H1 (cell line): Measurements from ENCODE around the gene COG7. TPM values are rescaled to one million over a fixed set of nuclear protein-coding genes. Genes with fewer than 3 reads are reported as not detected.

Experiments
- CTCF ChIA-PET: fragments of 300-600 bp; sonication (Branson Sonifier 250); formaldehyde crosslinking; loops from one replicate; lab custom pipeline; 2021; ENCODE audit not compliant: partially characterized antibody; lab: Charles Lee
- POLR2A ChIA-PET: fragments of 300-600 bp; sonication (Branson Sonifier 250); formaldehyde crosslinking; loops from one replicate; lab custom pipeline; 2021; ENCODE audit warnings: inconsistent platforms; ENCODE audit not compliant: partially characterized antibody; lab: Charles Lee
- DNase-seq, 2 experiments: peaks; one replicate each; pipeline versions ENCODE4 v3.0.0 to v3.0.0-alpha.2; 2010 to 2022; ENCODE audit warnings: low spot score in 2 of 2, low read depth in 1 of 2, mixed read lengths in 1 of 2
- FAIRE-seq: peaks from 2 replicates; lab custom pipeline; 2011; peaks lifted over from hg19 to GRCh38; lab: Jason Lieb, UNC
- H2AFZ ChIP-seq: 2 replicates; pipeline ENCODE4 v1.8.1; 2012; ENCODE audit warnings: low read length, inconsistent platforms
- H2AK5ac ChIP-seq: 2 replicates; pipeline ENCODE4 v1.6.1; 2013; ENCODE audit warnings: low read depth, low read length
- H2BK120ac ChIP-seq: replicated peaks from 2 replicates; pipeline ENCODE3; 2013; ENCODE audit warnings: low read depth, low read length, inconsistent platforms
- H2BK12ac ChIP-seq: 2 replicates; pipeline ENCODE4 v1.6.1; 2013; ENCODE audit warnings: low read depth, low read length
- H2BK15ac ChIP-seq: 2 replicates; pipeline ENCODE4 v1.6.1; 2013; ENCODE audit warnings: low read length
- H2BK20ac ChIP-seq: 2 replicates; pipeline ENCODE4 v1.6.1; 2013; ENCODE audit warnings: low read length
- H2BK5ac ChIP-seq: 2 replicates; pipeline ENCODE4 v1.6.1; 2013; ENCODE audit warnings: low read depth, low read length
- H3K14ac ChIP-seq: 2 replicates; pipeline ENCODE4 v1.6.1; 2013; ENCODE audit warnings: inconsistent platforms; ENCODE audit not compliant: insufficient read length
- H3K18ac ChIP-seq: 2 replicates; pipeline ENCODE4 v1.6.1; 2013; ENCODE audit warnings: low read length; ENCODE audit errors: extremely low read depth
- H3K23ac ChIP-seq: 2 replicates; pipeline ENCODE4 v1.6.1; 2013; ENCODE audit warnings: inconsistent platforms; ENCODE audit not compliant: insufficient read length
- H3K23me2 ChIP-seq: 2 replicates; pipeline ENCODE4 v1.6.1; 2013; ENCODE audit warnings: low read depth, low read length
- H3K27ac ChIP-seq: 2 replicates; pipeline ENCODE4 v1.6.1; 2011; ENCODE audit warnings: low read depth, low read length, inconsistent platforms
- H3K27me3 ChIP-seq, 4 experiments: replicated peaks in 1 of 4; 1 replicate in 1 of 4; 2 replicates in 3 of 4; pipeline versions ENCODE4 v1.6.1 to v1.8.1; 2011 to 2013; ENCODE audit warnings: low read length in 3 of 4, mild to moderate bottlenecking in 3 of 4, inconsistent platforms in 2 of 4, mixed read lengths in 2 of 4, moderate library complexity in 1 of 4; ENCODE audit not compliant: control insufficient read depth in 3 of 4, insufficient read depth in 3 of 4; ENCODE audit errors: extremely low read depth in 1 of 4
- H3K36me3 ChIP-seq, 4 experiments: 2 replicates each; pipeline versions ENCODE4 v1.6.1 to v1.8.1; 2011 to 2013; ENCODE audit warnings: mild to moderate bottlenecking in 4 of 4, low read length in 3 of 4, moderate library complexity in 2 of 4, control low read depth in 1 of 4, inconsistent platforms in 1 of 4; ENCODE audit not compliant: insufficient read depth in 4 of 4, control insufficient read depth in 2 of 4
- H3K4ac ChIP-seq: replicated peaks from 2 replicates; pipeline ENCODE3; 2013; ENCODE audit warnings: low read length, low read depth, mixed read lengths, inconsistent platforms; ENCODE audit not compliant: insufficient read length
- H3K4me1 ChIP-seq, 4 experiments: replicated peaks in 1 of 4; 1 replicate in 1 of 4; 2 replicates in 3 of 4; pipeline versions ENCODE4 v1.6.1 to v1.8.1; 2011 to 2013; ENCODE audit warnings: low read length in 3 of 4, inconsistent platforms in 2 of 4, mixed read lengths in 1 of 4; ENCODE audit not compliant: insufficient read depth in 4 of 4, control insufficient read depth in 3 of 4
- H3K4me2 ChIP-seq, 2 experiments: 2 replicates each; pipeline versions ENCODE4 v1.6.1 to v1.8.1; 2011 to 2013; ENCODE audit warnings: low read depth in 2 of 2, low read length in 2 of 2, control low read depth in 1 of 2, inconsistent platforms in 1 of 2, mild to moderate bottlenecking in 1 of 2; ENCODE audit not compliant: insufficient read depth in 1 of 2
- H3K4me3 ChIP-seq, 4 experiments: fragments of 200-600, 300-600 bp in 1 of 4; sonication (generic), shearing (Covaris generic), sonication (Bioruptor Twin) in 1 of 4; 2 replicates each; pipeline versions ENCODE4 v1.5.1 to v1.8.1; 2011 to 2016; ENCODE audit warnings: low read length in 4 of 4, low read depth in 3 of 4, control low read depth in 2 of 4, inconsistent platforms in 2 of 4, mild to moderate bottlenecking in 2 of 4, mixed read lengths in 1 of 4, moderate library complexity in 1 of 4; ENCODE audit not compliant: insufficient read depth in 2 of 4; ENCODE audit errors: extremely low read depth in 1 of 4
- H3K56ac ChIP-seq: replicated peaks from 2 replicates; pipeline ENCODE3; 2013; ENCODE audit warnings: low read depth, mild to moderate bottlenecking, mixed read lengths, low read length, inconsistent platforms; ENCODE audit not compliant: insufficient read length
- H3K79me1 ChIP-seq: 2 replicates; pipeline ENCODE4 v1.6.1; 2013; ENCODE audit warnings: low read depth, low read length, control low read depth
- H3K79me2 ChIP-seq, 2 experiments: 2 replicates each; pipeline versions ENCODE4 v1.6.1 to v1.8.1; 2012 to 2013; ENCODE audit warnings: low read length in 2 of 2, mild to moderate bottlenecking in 2 of 2, inconsistent platforms in 1 of 2; ENCODE audit not compliant: insufficient read depth in 2 of 2, control insufficient read depth in 1 of 2
- H3K9ac ChIP-seq, 4 experiments: replicated peaks in 1 of 4; 1 replicate in 1 of 4; 2 replicates in 3 of 4; pipeline versions ENCODE4 v1.6.1 to v1.8.1; 2011 to 2013; ENCODE audit warnings: low read depth in 3 of 4, low read length in 3 of 4, control low read depth in 2 of 4, mild to moderate bottlenecking in 2 of 4, moderate library complexity in 2 of 4, inconsistent platforms in 1 of 4; ENCODE audit errors: extremely low read depth in 1 of 4
- H3K9me3 ChIP-seq, 2 experiments: 2 replicates each; pipeline versions ENCODE4 v1.6.1 to v1.8.1; 2012 to 2013; ENCODE audit warnings: mild to moderate bottlenecking in 2 of 2, moderate library complexity in 2 of 2, control low read depth in 1 of 2, inconsistent platforms in 1 of 2, low read depth in 1 of 2, low read length in 1 of 2, mixed read lengths in 1 of 2; ENCODE audit not compliant: insufficient read depth in 2 of 2
- H4K20me1 ChIP-seq, 2 experiments: replicated peaks in 1 of 2; 2 replicates each; pipeline versions ENCODE3 to v1.8.1; 2011 to 2013; ENCODE audit warnings: inconsistent platforms in 2 of 2, low read length in 2 of 2, mild to moderate bottlenecking in 1 of 2; ENCODE audit not compliant: insufficient read depth in 2 of 2, control insufficient read depth in 1 of 2
- H4K5ac ChIP-seq: 2 replicates; pipeline ENCODE4 v1.6.1; 2013; ENCODE audit warnings: low read length, low read depth, mixed read lengths, inconsistent platforms; ENCODE audit not compliant: insufficient read length
- H4K8ac ChIP-seq: 2 replicates; pipeline ENCODE4 v1.8.0; 2013; ENCODE audit warnings: mild to moderate bottlenecking, moderate library complexity, low read length, inconsistent platforms; ENCODE audit not compliant: insufficient read depth; ENCODE audit errors: extremely low read depth
- H4K91ac ChIP-seq: replicated peaks from 2 replicates; pipeline ENCODE3; 2013; ENCODE audit warnings: low read length, mixed read lengths, inconsistent platforms; ENCODE audit not compliant: insufficient read length
- SAP30 ChIP-seq: fragments of 300-600 bp; sonication (generic); IDR thresholded peaks from 2 replicates; pipeline ENCODE4 v1.7.1; 2012; ENCODE audit warnings: low read length, moderate library complexity, mild to moderate bottlenecking, inconsistent platforms; ENCODE audit not compliant: insufficient read depth, insufficient replicate concordance
- SIRT6 ChIP-seq: IDR thresholded peaks from one replicate; pipeline ENCODE4 v1.7.1; 2012; ENCODE audit warnings: low read length, inconsistent platforms
- WGBS, 2 experiments: shearing (Covaris generic) in 1 of 2; methylation state at CpG; one replicate each; pipeline versions ENCODE4 v1.1.6 to v1.1.7; 2013 to 2015; ENCODE audit warnings: low lambda C conversion rate in 2 of 2, mixed read lengths in 2 of 2, inconsistent platforms in 1 of 2, low coverage in 1 of 2, missing lambda C conversion rate in 1 of 2; ENCODE audit not compliant: insufficient replicate concordance in 2 of 2, insufficient coverage in 1 of 2, insufficient read length in 1 of 2; ENCODE audit errors: extremely low coverage in 1 of 2, missing lambda C conversion rate in 1 of 2; 5-methylcytosine and 5-hydroxymethylcytosine counted together
- polyA plus RNA-seq, 7 experiments: library from polyadenylated mRNA; depleted of rRNA in 3 of 7; stranded (reverse) in 5 of 7; unstranded in 2 of 7; fragments of >200 nt in 5 of 7; fragments of 200-250 nt in 2 of 7; gene quantifications; 1 replicate in 5 of 7; 2 replicates in 1 of 7; 4 replicates in 1 of 7; pipeline versions ENCODE4 v1.2.1 to v1.2.3, GENCODE V29; 2011 to 2013; ENCODE audit warnings: missing spikeins in 2 of 7, mixed read lengths in 2 of 7
- total RNA-seq: library from RNA; stranded (reverse); fragmentation: NEBNext Ultra II Directional; extraction: Animal tissue kit (Norgen Biotek cat#: 25700); gene quantifications from 2 replicates; pipeline ENCODE4 v1.2.1, GENCODE V29; 2021
- TF ChIP-seq, protein P1 (sequence below), 3 experiments: IDR thresholded peaks; 1 replicate in 2 of 3; 2 replicates in 1 of 3; pipeline versions ENCODE4 v1.5.1 to v1.6.1; 2011; ENCODE audit warnings: low read length in 3 of 3, mild to moderate bottlenecking in 3 of 3, inconsistent platforms in 2 of 3, low read depth in 1 of 3, moderate library complexity in 1 of 3; ENCODE audit not compliant: insufficient read depth in 1 of 3; ENCODE audit errors: control extremely low read depth in 1 of 3

COG7 gene
- total and polyA plus RNA-seq, 2 of the 8 experiments (the other 6 are each of a cell fraction or from before 2014, with no cell fraction given): 17.2 to 40.4 TPM

DNA sequence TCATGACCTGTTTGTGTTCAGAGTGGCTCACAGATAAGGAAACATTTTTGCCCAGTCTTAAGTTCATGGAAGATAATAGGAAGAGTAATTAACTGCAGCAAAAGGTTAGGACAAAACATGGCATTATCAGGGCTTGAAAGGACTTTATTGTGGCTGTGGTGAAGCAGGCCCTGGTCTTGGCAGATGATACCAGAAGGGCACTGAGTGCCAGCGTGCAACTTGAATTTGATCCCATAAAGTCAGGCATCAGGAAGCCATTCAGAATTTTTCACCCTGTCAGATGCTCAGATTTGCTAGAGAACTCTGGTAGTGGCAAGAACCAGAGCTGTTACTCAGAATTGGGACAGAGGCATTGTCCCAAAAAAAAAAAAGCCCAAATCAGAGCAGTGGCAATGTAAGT lies 11.2 kb upstream of the COG7 start:
- Histone ChIP-seq H3K23me2 (no peaks in the 10 kb centered on the region), H3K79me1 (no peaks in the 10 kb centered on the region), H4K5ac (no peak overlapping the region), H3K27ac (no peak overlapping the region), H3K4me2 (no peak overlapping the region), H3K14ac (no peak overlapping the region), H2BK15ac (no peak overlapping the region), H3K79me2 (no peaks in the 10 kb centered on the region), H4K20me1 (peaks cover 6 to 8% of the 10 kb centered on the region in 2 experiments), H3K18ac (no peak overlapping the region), H2AFZ (no peak overlapping the region), H3K36me3 (peaks cover 16 to 40% (median 28%) of the 10 kb centered on the region in 4 experiments), H3K56ac (no peak overlapping the region), H3K23ac (no peak overlapping the region), H2BK20ac (no peak overlapping the region), H2AK5ac (no peak overlapping the region), H3K9ac (no peak overlapping the region), H3K4me3 (no peak overlapping the region), H4K8ac (no peak overlapping the region), H2BK120ac (no peak overlapping the region), H2BK5ac (no peak overlapping the region), H3K4me1 (no peaks in the 10 kb centered on the region), H3K4ac (no peak overlapping the region), H3K9me3 (no peaks in the 10 kb centered on the region), H4K91ac (no peak overlapping the region), H3K27me3 (no peaks in the 10 kb centered on the region), H2BK12ac (no peak overlapping the region)
- FAIRE-seq: no peak
- POLR2A ChIA-PET: interaction anchor here (0.9 to 2.5 kb wide), 4 partner anchors 9 to 35 kb away, joined by 3 to 12 read pairs (median 3); partner anchors contain the start of gene COG7
- 88% methylated on average over 1 of the region's 1 CpG; no CpG with 5 or more reads in 1 of the 2 experiments for WGBS, 2 experiments
- TF ChIP-seq SAP30 (no peak), SIRT6 (no peak)
- TF ChIP-seq, protein P1, sequence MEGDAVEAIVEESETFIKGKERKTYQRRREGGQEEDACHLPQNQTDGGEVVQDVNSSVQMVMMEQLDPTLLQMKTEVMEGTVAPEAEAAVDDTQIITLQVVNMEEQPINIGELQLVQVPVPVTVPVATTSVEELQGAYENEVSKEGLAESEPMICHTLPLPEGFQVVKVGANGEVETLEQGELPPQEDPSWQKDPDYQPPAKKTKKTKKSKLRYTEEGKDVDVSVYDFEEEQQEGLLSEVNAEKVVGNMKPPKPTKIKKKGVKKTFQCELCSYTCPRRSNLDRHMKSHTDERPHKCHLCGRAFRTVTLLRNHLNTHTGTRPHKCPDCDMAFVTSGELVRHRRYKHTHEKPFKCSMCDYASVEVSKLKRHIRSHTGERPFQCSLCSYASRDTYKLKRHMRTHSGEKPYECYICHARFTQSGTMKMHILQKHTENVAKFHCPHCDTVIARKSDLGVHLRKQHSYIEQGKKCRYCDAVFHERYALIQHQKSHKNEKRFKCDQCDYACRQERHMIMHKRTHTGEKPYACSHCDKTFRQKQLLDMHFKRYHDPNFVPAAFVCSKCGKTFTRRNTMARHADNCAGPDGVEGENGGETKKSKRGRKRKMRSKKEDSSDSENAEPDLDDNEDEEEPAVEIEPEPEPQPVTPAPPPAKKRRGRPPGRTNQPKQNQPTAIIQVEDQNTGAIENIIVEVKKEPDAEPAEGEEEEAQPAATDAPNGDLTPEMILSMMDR (IDR thresholded peaks at IDR 0.05; ENCODE audit: control extremely low read depth in 1 of 3, insufficient read depth in 1 of 3, low read depth in 1 of 3, low read length in 3 of 3): no peak
- DNase-seq: no peak
- CTCF ChIA-PET: interaction anchor here (1.2 kb wide), 2 partner anchors 36 to 41 kb away, joined by 3 read pairs; no protein-coding TSS in a partner anchor
